CD4-positive, alpha-beta memory T cell (primary cell): ENCODE measurements around the gene TUSC2. TPM values are rescaled to one million over a fixed set of nuclear protein-coding genes. Genes with fewer than 3 reads are reported as not detected.

Experiments
- CTCF ChIA-PET: fragments of 350-600 bp; sonication (Branson Sonifier 250); formaldehyde crosslinking; loops from one replicate; lab custom pipeline; 2021; ENCODE audit warnings: inconsistent platforms; ENCODE audit not compliant: partially characterized antibody; lab: Charles Lee
- POLR2A ChIA-PET: fragments of 350-600 bp; sonication (Branson Sonifier 250); formaldehyde crosslinking; loops from one replicate; lab custom pipeline; 2021; ENCODE audit not compliant: partially characterized antibody; lab: Charles Lee
- DNase-seq, 5 donors: peaks; one replicate each; pipeline versions ENCODE4 v3.0.0 to v3.0.0-alpha.2; 2020 to 2022; ENCODE audit warnings: mixed read lengths in 1 of 5
- H3K27ac ChIP-seq: one replicate; pipeline ENCODE4 v1.7.0; 2013; ENCODE audit warnings: low read depth, low read length
- H3K27me3 ChIP-seq: 2 replicates; pipeline ENCODE4 v1.7.0; 2013; ENCODE audit warnings: mild to moderate bottlenecking, low read length, moderate library complexity; ENCODE audit not compliant: insufficient read depth
- H3K36me3 ChIP-seq: 2 replicates; pipeline ENCODE4 v1.7.0; 2013; ENCODE audit warnings: mild to moderate bottlenecking, low read length, moderate library complexity; ENCODE audit not compliant: insufficient read depth
- H3K4me1 ChIP-seq: 2 replicates; pipeline ENCODE4 v1.7.0; 2013; ENCODE audit warnings: mild to moderate bottlenecking, low read length, moderate library complexity; ENCODE audit not compliant: insufficient read depth
- H3K4me3 ChIP-seq, 2 donors: one replicate each; pipeline ENCODE4 v1.7.0; 2013; ENCODE audit warnings: low read length in 2 of 2, mild to moderate bottlenecking in 1 of 2
- H3K9me3 ChIP-seq, 2 donors: one replicate each; pipeline ENCODE4 v1.7.0; 2013; ENCODE audit warnings: low read length in 2 of 2, control low read depth in 1 of 2; ENCODE audit not compliant: control insufficient read depth in 1 of 2
- H3K27ac Mint-ChIP-seq, 7 donors: one replicate each; pipeline ENCODE4 v1.8.0; 2020 to 2021; ENCODE audit warnings: mixed read lengths in 7 of 7, mild to moderate bottlenecking in 6 of 7, inconsistent platforms in 3 of 7, moderate library complexity in 3 of 7
- H3K27me3 Mint-ChIP-seq, 2 donors: one replicate each; pipeline ENCODE4 v1.8.0; 2020 to 2021; ENCODE audit warnings: mixed read lengths in 2 of 2
- H3K36me3 Mint-ChIP-seq, 2 donors: one replicate each; pipeline ENCODE4 v1.8.0; 2020 to 2021; ENCODE audit warnings: mixed read lengths in 2 of 2, inconsistent platforms in 1 of 2, mild to moderate bottlenecking in 1 of 2
- H3K4me1 Mint-ChIP-seq, 4 donors: one replicate each; pipeline ENCODE4 v1.8.0; 2020 to 2021; ENCODE audit warnings: mixed read lengths in 4 of 4, mild to moderate bottlenecking in 1 of 4
- H3K4me3 Mint-ChIP-seq, 8 donors: one replicate each; pipeline ENCODE4 v1.8.0; 2020 to 2021; ENCODE audit warnings: mixed read lengths in 8 of 8, mild to moderate bottlenecking in 7 of 8, moderate library complexity in 6 of 8, inconsistent platforms in 3 of 8
- H3K9me3 Mint-ChIP-seq, 8 donors: one replicate each; pipeline ENCODE4 v1.8.0; 2020 to 2021; ENCODE audit warnings: mixed read lengths in 8 of 8, mild to moderate bottlenecking in 5 of 8, inconsistent platforms in 3 of 8, moderate library complexity in 1 of 8
- intact Hi-C: fragments of 100-400 bp; cut with micrococcal nuclease; formaldehyde crosslinking; loops from one replicate; pipeline ENCODE4 v1.15.1; 2023
- polyA plus RNA-seq, 2 donors: library from polyadenylated mRNA; unstranded; fragments of 300-500 nt; fragmentation: Illumina TruSeq; gene quantifications; one replicate each; pipeline ENCODE4 v1.2.3, GENCODE V29; 2021
- total RNA-seq, 2 experiments: library from RNA; stranded (reverse); gene quantifications; one replicate each; pipeline ENCODE4 v1.2.3, GENCODE V29; 2021

Gene TUSC2
- total and polyA plus RNA-seq, 4 experiments from 2014 or later: 25.3 to 45.9 (median 37.5) TPM

DNA sequence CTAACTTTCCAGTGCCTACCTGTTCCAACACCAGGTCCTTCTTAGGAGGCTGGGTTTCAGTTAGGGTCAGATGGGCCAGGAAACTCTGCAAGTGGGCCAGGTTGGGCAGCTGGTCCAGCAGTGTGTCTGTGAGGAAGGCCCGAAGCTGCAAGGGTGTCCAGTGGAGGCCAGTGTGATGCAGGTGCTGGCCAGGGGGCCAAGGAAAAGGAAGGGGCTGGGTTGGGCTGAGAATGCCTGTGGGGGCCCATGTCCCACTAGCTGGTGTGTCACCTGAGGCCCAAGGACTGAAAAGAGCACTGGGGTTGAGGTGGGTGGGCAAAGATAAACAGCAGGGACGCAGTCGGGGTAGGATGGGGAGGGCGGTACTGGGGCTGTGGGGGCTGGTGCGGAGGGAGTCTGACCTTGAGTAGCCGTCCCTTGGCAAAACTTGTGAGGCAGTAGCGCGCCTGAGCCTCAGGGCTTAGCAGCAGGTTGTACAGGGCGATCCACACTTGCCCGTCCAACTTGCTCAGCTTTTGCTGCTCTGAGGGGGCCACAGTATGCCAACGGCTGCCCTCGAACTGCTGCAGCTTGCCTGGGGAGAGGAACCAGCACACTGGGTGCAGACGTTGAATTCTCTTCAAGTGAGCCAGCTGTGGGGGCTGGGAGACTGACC, 14.1 kb upstream of the TUSC2 start:
- no peaks in the 10 kb centered on the region for H3K36me3 ChIP-seq
- intact Hi-C loops: no loop called here
- no peak overlapping the region for H3K27ac ChIP-seq
- POLR2A ChIA-PET: interaction anchor here (1.5 to 23.7 kb wide), 6 partner anchors 7 to 227 kb away, joined by 3 to 595 read pairs (median 96); partner anchors contain the start of genes C3orf18, CYB561D2, HEMK1 and HYAL3
- H3K27me3 ChIP-seq: no peaks in the 10 kb centered on the region
- CTCF ChIA-PET: interaction anchor here (1.9 kb wide), 1 partner anchor 25 kb away, joined by 4 read pairs; no protein-coding TSS in a partner anchor
- Mint-ChIP-seq H3K36me3 (peaks cover 0 to 11% of the 10 kb centered on the region in 2 donors), H3K9me3 (peaks cover 0 to 2% (median 0%) of the 10 kb centered on the region in 8 donors), H3K27ac (peak overlapping the region; percentile 6 to 93 (median 81)), H3K27me3 (no peaks in the 10 kb centered on the region), H3K4me3 (peak overlapping the region in 5 of 8 donors; percentile 20 to 70 (median 33)), H3K4me1 (peaks cover 21 to 77% (median 42%) of the 10 kb centered on the region in 4 donors)
- peaks cover 60% of the 10 kb centered on the region for H3K4me1 ChIP-seq
- DNase-seq: no peak
- H3K9me3 ChIP-seq: no peaks in the 10 kb centered on the region
- H3K4me3 ChIP-seq: no peak overlapping the region

DNA sequence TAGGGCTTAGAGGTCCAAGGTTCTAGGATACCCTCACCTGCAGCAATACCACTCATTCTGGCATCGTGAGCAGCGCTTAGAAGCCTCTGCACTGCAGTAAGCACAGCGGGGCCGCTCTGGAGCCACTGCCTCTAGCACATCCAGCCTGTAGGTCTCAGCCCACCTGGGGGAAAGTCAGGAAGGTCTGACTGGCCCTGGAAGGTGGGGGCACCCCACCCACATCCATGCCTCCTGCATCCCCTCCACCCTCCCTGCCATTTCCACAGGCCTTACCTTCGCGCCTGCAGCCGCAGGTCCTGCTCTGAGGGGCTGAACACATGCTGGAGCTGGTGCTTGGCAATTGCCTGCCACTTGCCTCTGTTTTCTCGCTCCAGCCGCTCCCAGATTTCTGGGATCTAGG, 13.5 kb upstream of the TUSC2 start:
- Histone ChIP-seq H3K27ac (peak overlapping the region; percentile 96), H3K36me3 (no peaks in the 10 kb centered on the region), H3K9me3 (no peaks in the 10 kb centered on the region), H3K27me3 (no peaks in the 10 kb centered on the region), H3K4me3 (no peak overlapping the region), H3K4me1 (peaks cover 58% of the 10 kb centered on the region)
- POLR2A ChIA-PET: interaction anchor here (1.1 to 23.7 kb wide), 10 partner anchors 6 to 1048 kb away, joined by 3 to 595 read pairs (median 11); partner anchors contain the start of genes C3orf18, CYB561D2, HEMK1 and HYAL2
- no peak for DNase-seq
- Mint-ChIP-seq H3K9me3 (peaks cover 0 to 2% (median 0%) of the 10 kb centered on the region in 8 donors), H3K36me3 (peaks cover 0 to 14% of the 10 kb centered on the region in 2 donors), H3K4me1 (peaks cover 23 to 78% (median 41%) of the 10 kb centered on the region in 4 donors), H3K27ac (peak overlapping the region; percentile 81 to 93 (median 87)), H3K4me3 (peak overlapping the region; percentile 70 to 97 (median 81)), H3K27me3 (no peaks in the 10 kb centered on the region)
- intact Hi-C loops: no loop called here
- CTCF ChIA-PET: interaction anchor here (1.7 to 5.8 kb wide), 3 partner anchors 7 to 25 kb away, joined by 4 to 84 read pairs (median 7); partner anchors contain the start of genes CYB561D2 and NPRL2

DNA sequence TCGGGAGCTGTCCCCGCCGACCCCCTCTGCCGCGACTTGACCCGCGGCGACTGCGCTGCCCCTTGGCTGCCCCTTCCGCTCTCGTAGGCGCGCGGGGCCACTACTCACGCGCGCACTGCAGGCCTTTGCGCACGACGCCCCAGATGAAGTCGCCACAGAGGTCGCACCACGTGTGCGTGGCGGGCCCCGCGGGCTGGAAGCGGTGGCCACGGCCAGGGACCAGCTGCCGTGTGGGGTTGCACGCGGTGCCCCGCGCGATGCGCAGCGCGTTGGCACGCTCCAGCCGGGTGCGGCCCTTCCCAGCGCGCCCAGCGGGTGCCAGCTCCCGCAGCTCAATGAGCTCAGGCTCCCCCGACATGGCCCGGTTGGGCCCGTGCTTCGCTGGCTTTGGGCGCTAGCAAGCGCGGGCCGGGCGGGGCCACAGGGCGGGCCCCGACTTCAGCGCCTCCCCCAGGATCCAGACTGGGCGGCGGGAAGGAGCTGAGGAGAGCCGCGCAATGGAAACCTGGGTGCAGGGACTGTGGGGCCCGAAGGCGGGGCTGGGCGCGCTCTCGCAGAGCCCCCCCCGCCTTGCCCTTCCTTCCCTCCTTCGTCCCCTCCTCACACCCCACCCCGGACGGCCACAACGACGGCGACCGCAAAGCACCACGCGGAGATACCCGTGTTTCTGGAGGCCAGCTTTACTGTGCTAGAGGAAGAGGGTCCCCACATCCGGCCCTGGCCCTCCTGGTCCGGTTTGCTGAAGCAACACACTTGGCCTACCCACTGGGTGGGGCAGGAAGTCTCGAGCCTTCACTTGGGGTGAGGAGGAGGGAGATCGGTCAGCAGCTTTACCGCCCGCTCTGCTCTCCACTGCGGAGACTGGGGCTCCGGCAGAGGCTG, 12.7 kb upstream of the TUSC2 start, which contains the start of gene RASSF1:
RASSF1 (minus strand) TSS at position 389 of the 882 bp plus-strand sequence; CDS start at position 358, 31 bp downstream.
- intact Hi-C loops: no loop called here
- Mint-ChIP-seq H3K4me1 (peaks cover 26 to 78% (median 43%) of the 10 kb centered on the region in 4 donors), H3K4me3 (peak within 1 kb of the TSS; percentile 88 to 98 (median 95)), H3K27me3 (no peaks in the 10 kb centered on the region), H3K36me3 (peaks cover 0 to 16% of the 10 kb centered on the region in 2 donors), H3K9me3 (peaks cover 0 to 2% (median 0%) of the 10 kb centered on the region in 8 donors), H3K27ac (peak within 1 kb of the TSS; percentile 93 to 100 (median 98))
- ChIA-PET POLR2A (interaction anchor here (1.0 to 23.7 kb wide), 13 partner anchors 5 to 1049 kb away, joined by 3 to 595 read pairs (median 8); partner anchors contain the start of genes C3orf18, CYB561D2, GNAI2 and HYAL2), CTCF (interaction anchor here (0.8 to 5.8 kb wide), 6 partner anchors 8 to 209 kb away, joined by 3 to 84 read pairs (median 4); partner anchors contain the start of genes CYB561D2 and NPRL2)
- H3K9me3 ChIP-seq: no peaks in the 10 kb centered on the region
- peaks cover 62% of the 10 kb centered on the region for H3K4me1 ChIP-seq
- H3K27ac ChIP-seq: peak within 1 kb of the TSS; percentile 96
- no peaks in the 10 kb centered on the region for H3K27me3 ChIP-seq
- H3K36me3 ChIP-seq: no peaks in the 10 kb centered on the region
- peak; percentile 54 to 74 (median 58) for DNase-seq
- peak within 1 kb of the TSS; percentile 31 to 45 for H3K4me3 ChIP-seq

DNA sequence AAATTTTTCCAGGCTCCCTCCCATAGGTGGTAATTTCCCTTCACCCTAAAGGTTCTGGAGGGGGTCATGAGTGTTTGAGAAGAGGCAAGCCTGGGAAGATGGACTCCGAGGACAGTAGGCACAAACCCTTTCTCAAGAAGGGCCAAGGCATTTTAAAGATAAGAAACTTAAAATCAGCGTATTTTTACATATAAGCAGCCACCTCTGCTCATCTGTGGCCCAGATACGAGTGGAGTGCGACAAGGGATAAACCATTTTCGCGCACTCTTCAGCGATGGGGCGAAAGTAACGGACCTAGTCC, 12.1 kb upstream of the TUSC2 start:
- H3K4me1 Mint-ChIP-seq: peaks cover 28 to 80% (median 44%) of the 10 kb centered on the region in 4 donors
- CTCF ChIA-PET: interaction anchor here (0.8 to 5.8 kb wide), 6 partner anchors 8 to 209 kb away, joined by 3 to 84 read pairs (median 4); partner anchors contain the start of genes CYB561D2 and NPRL2
- Histone ChIP-seq H3K27me3 (no peaks in the 10 kb centered on the region), H3K36me3 (no peaks in the 10 kb centered on the region), H3K4me3 (peak overlapping the region; percentile 31 to 34), H3K27ac (peak overlapping the region; percentile 96), H3K4me1 (peaks cover 62% of the 10 kb centered on the region), H3K9me3 (no peaks in the 10 kb centered on the region)
- peak overlapping the region; percentile 93 to 100 (median 98) for H3K27ac Mint-ChIP-seq
- peak overlapping the region; percentile 88 to 98 (median 95) for H3K4me3 Mint-ChIP-seq
- peaks cover 0 to 2% (median 0%) of the 10 kb centered on the region in 8 donors for H3K9me3 Mint-ChIP-seq
- no peak for DNase-seq
- peaks cover 0 to 16% of the 10 kb centered on the region in 2 donors for H3K36me3 Mint-ChIP-seq
- POLR2A ChIA-PET: interaction anchor here (1.0 to 23.7 kb wide), 12 partner anchors 5 to 1045 kb away, joined by 3 to 595 read pairs (median 8); partner anchors contain the start of genes C3orf18, CYB561D2, GNAI2 and HYAL2
- intact Hi-C loops: no loop called here
- no peaks in the 10 kb centered on the region for H3K27me3 Mint-ChIP-seq

DNA sequence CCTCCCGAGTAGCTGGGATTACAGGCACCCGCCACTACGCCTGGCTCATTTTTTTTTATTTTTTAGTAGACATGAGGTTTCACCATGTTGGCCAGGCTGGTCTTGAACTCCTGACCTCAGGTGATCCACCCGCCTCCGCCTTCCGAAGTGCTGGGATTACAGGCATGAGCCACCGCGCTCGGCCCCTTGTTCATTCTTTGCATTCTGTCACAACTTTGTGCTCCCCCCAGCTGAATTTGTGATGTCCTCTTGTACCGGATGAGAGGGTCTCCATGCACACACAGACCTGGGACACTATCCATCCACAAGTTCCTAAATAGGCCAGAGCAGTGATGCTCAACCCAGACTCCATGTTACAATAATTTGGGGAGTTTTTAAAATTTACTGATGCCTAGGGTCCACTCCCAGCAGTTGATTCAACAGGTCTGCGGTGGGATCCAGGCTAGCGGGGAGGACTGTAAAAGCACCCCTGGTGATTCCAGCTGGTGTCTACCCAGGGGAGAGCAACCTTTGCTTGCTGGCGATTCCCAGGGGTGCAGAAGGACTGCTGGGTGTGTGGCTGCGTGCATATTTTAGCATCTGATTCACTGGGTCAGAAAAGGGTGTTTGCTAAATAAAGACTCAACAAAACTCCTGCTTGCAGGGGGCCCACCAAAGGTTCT, 11.6 kb upstream of the TUSC2 start:
- H3K4me1 Mint-ChIP-seq: peaks cover 29 to 78% (median 44%) of the 10 kb centered on the region in 4 donors
- Histone ChIP-seq H3K9me3 (no peaks in the 10 kb centered on the region), H3K27ac (peak overlapping the region; percentile 96), H3K36me3 (no peaks in the 10 kb centered on the region), H3K4me1 (peaks cover 62% of the 10 kb centered on the region), H3K27me3 (no peaks in the 10 kb centered on the region), H3K4me3 (peak overlapping the region; percentile 45 to 49)
- no peaks in the 10 kb centered on the region for H3K27me3 Mint-ChIP-seq
- H3K27ac Mint-ChIP-seq: peak overlapping the region; percentile 93 to 100 (median 98)
- CTCF ChIA-PET: interaction anchor here (0.6 to 5.8 kb wide), 6 partner anchors 9 to 209 kb away, joined by 3 to 84 read pairs (median 4); partner anchors contain the start of genes CYB561D2 and NPRL2
- POLR2A ChIA-PET: interaction anchor here (1.1 to 23.7 kb wide), 10 partner anchors 4 to 228 kb away, joined by 3 to 595 read pairs (median 42); partner anchors contain the start of genes C3orf18, CYB561D2, GNAI2 and HYAL2
- intact Hi-C loops: loop anchor here (5.0 kb wide), 1 partner anchor 102 kb away; the partner anchor contains the start of gene GNAI2
- H3K9me3 Mint-ChIP-seq: peaks cover 0 to 2% (median 0%) of the 10 kb centered on the region in 8 donors
- no peak for DNase-seq
- H3K36me3 Mint-ChIP-seq: peaks cover 0 to 16% of the 10 kb centered on the region in 2 donors
- H3K4me3 Mint-ChIP-seq: peak overlapping the region; percentile 88 to 98 (median 95)

DNA sequence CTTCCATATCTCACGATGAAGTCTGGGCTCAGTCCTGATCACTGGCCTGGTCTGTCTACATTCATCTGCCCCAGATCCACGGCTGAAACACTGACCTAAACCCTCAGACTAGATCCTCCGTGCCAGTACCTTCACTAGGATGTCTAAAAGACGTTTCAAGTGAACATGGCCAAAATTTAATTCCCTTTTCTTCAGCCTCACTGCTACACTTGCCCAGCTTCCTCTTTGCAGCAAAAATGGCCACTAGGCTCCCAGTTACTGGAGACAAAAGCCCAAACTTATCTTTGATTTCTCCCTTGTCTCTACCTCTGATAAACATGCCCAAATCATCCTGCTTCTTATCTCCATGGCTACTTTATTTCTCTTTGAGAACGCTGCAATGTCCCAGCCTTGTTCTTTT, 10.9 kb upstream of the TUSC2 start:
- peaks cover 5% of the 10 kb centered on the region for H3K36me3 ChIP-seq
- Mint-ChIP-seq H3K27ac (peak overlapping the region; percentile 93 to 100 (median 98)), H3K27me3 (no peaks in the 10 kb centered on the region), H3K9me3 (peaks cover 0 to 2% (median 0%) of the 10 kb centered on the region in 8 donors), H3K4me1 (peaks cover 36 to 82% (median 49%) of the 10 kb centered on the region in 4 donors), H3K4me3 (peak overlapping the region; percentile 88 to 98 (median 95)), H3K36me3 (peaks cover 0 to 17% of the 10 kb centered on the region in 2 donors)
- H3K4me3 ChIP-seq: peak overlapping the region; percentile 38 to 49
- H3K27me3 ChIP-seq: no peaks in the 10 kb centered on the region
- H3K9me3 ChIP-seq: no peaks in the 10 kb centered on the region
- CTCF ChIA-PET: interaction anchor here (0.7 to 5.8 kb wide), 6 partner anchors 10 to 210 kb away, joined by 3 to 84 read pairs (median 4); partner anchors contain the start of genes CYB561D2 and NPRL2
- H3K4me1 ChIP-seq: peaks cover 68% of the 10 kb centered on the region
- intact Hi-C loops: loop anchor here (5.0 kb wide), 1 partner anchor 102 kb away; the partner anchor contains the start of gene GNAI2
- no peak for DNase-seq
- peak overlapping the region; percentile 96 for H3K27ac ChIP-seq
- POLR2A ChIA-PET: interaction anchor here (1.5 to 20.5 kb wide), 8 partner anchors 10 to 1160 kb away, joined by 4 to 595 read pairs (median 68); partner anchors contain the start of genes CYB561D2, GNAI2, HEMK1 and HYAL2
